Kidney capillary endothelial cell (primary cell): ENCODE results near the gene LECT2.

ENCODE experiments used
- DNase-seq: peaks from one replicate; pipeline ENCODE4 v3.0.0-alpha.2; 2018; ENCODE audit warnings: low spot score

Gene LECT2

GRCh38 chr5:135937245-135937911, 17.4 kb downstream of the LECT2 start:
- DNase-seq = no peak

GRCh38 chr5:135934939-135935338, 19.8 kb downstream of the LECT2 start:
- no peak for DNase-seq

GRCh38 chr5:135930949-135931295, 23.9 kb downstream of the LECT2 start:
- no peak for DNase-seq

- no peak for DNase-seq
Observed at GRCh38 chr5:135930029-135930948, 24.5 kb downstream of the LECT2 start.

- DNase-seq = no peak
Observed at GRCh38 chr5:135921388-135921787, 33.4 kb downstream of the LECT2 start.

GRCh38 chr5:135920199-135920598, 34.6 kb downstream of the LECT2 start:
- DNase-seq = no peak

GRCh38 chr5:135916638-135917263, 38.0 kb downstream of the LECT2 start:
- DNase-seq = no peak

- DNase-seq = no peak
Observed at GRCh38 chr5:135915466-135916001, 39.2 kb downstream of the LECT2 start.

- DNase-seq = no peak
Observed at GRCh38 chr5:135913713-135914626, 40.8 kb downstream of the LECT2 start.

GRCh38 chr5:135905144-135905543, 49.6 kb downstream of the LECT2 start:
- DNase-seq = no peak

- DNase-seq = no peak
Observed at GRCh38 chr5:135901633-135902032, 53.1 kb downstream of the LECT2 start.

- DNase-seq = no peak
Observed at GRCh38 chr5:135900276-135900675, 54.5 kb downstream of the LECT2 start.

- no peak for DNase-seq
Observed at GRCh38 chr5:135898651-135899050, 56.1 kb downstream of the LECT2 start.
